HG03280 (cell line): ENCODE results near the gene SMG6.
"Not testable (repeated sequence)": the region's sequence is repeated elsewhere in the genome, so short reads cannot be mapped to it uniquely, and the experiment has no call there.

ENCODE experiments used
- ATAC-seq: cut with Tn5 transposase; IDR thresholded peaks from one replicate; pipeline ENCODE4 v1.9.1; 2021; ENCODE audit warnings: mild to moderate bottlenecking, moderate library complexity; ENCODE audit not compliant: unreplicated experiment

Gene SMG6

GRCh38 chr17:2309338-2310154 is 6.0 kb upstream of the SMG6 start:
- no peak for ATAC-seq

GRCh38 chr17:2304931-2305330 is 1.3 kb upstream of the SMG6 start:
- no peak for ATAC-seq

DNA sequence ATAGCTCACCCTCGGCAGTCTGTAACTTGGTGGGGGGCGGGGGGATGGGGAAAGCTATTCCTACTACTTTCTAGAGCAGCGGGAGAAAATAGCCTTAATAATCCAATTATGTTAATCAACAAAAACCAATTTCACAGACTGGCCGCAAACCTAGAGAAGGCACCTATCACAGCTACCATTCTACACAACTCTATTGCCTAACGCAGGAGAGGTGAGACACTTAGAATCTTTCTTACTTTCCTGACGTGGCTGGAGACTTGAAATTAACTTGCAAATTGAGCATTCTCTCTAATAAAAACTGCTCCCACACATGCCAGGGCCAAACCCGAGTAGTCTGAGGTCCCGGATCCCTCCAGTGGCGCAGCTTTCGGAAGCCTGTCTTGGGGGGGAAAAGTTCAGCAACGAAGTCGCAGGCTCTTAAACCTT is 794 bp downstream of the SMG6 start:
- no peak for ATAC-seq

DNA sequence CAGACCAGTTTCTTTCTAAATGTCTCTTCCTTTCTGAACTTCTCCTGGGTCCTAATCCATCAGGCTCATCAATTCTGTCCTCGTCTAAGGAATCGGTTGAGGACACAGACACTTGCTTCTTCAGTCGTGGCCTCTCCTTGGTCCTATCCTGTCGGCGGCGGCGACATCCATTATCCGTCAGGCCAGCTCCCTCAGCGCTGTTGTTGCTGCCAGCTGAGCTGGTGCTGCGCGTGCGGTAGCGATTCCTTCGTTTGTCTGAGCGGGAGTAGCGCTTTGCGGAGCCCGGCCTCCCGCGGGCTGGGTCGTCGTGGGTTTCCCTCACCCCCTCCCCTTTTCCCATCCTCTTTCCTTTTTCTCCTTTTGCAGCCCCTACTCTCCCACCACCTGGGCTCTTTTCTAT is 3.8 kb downstream of the SMG6 start:
- ATAC-seq: no peak

DNA sequence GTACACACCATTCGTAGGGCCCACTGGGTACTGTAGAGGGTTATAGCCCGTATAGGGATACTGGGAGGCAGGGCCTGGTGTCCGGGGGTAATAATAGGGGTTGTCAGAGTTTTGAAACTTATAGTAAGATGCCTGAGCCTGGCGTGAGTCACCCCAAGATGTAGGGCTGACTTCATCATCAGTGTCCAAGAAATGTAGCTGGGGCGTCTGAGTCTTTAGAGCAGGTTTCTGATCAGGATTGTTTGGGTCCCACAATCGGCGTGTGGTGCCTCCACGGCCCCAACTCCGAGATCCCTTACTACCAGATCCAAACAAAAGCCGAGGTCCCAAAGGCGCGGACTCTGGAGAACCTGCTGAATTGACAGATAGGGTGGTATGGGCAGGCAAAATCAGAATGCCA is 4.4 kb downstream of the SMG6 start:
- no peak for ATAC-seq

- ATAC-seq: no peak
Measured at GRCh38 chr17:2297023-2297422, 6.6 kb downstream of the SMG6 start.

GRCh38 chr17:2295575-2295974 is 8.0 kb downstream of the SMG6 start:
- ATAC-seq: no peak

DNA sequence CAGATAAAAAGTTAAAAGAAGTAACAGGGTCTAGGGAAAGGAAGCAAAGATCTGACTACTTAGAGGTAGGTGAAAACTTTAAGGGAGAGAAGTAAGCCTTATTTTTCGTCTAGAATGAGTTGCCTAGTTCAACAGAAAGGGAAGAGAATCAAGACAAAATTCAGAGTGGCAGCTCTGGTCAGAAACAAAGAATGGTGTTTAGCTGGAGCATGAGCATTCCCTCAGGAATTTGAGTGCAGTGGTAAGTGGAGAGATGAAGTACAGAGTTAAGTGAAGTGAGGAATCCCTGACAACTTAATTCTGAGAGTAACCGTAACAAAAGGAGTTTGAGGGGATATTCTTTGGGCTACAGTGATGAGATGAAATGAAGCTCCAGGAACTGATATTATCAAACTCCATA is 11.5 kb downstream of the SMG6 start:
- no peak for ATAC-seq

- no peak for ATAC-seq
Measured at GRCh38 chr17:2289878-2290478, 13.6 kb downstream of the SMG6 start.

DNA sequence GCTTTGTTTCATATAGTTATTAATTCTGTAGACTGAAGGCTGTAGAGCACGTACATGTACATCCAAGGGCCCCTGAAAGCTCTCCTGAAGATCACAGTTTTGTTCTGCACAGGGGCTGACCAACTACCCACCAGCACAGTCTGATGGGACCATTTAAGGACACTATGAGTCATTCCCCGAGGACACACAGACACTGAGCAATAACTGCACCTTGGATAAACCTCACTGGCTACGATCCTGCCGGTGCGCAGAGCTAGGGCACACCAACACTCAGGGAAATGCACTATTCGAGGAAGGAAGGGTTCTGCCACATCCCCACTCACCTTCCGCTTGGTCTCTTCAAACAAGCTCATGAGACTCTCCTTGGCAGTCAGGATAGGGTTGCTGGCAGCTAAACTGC is 20.3 kb downstream of the SMG6 start:
- ATAC-seq: no peak

DNA sequence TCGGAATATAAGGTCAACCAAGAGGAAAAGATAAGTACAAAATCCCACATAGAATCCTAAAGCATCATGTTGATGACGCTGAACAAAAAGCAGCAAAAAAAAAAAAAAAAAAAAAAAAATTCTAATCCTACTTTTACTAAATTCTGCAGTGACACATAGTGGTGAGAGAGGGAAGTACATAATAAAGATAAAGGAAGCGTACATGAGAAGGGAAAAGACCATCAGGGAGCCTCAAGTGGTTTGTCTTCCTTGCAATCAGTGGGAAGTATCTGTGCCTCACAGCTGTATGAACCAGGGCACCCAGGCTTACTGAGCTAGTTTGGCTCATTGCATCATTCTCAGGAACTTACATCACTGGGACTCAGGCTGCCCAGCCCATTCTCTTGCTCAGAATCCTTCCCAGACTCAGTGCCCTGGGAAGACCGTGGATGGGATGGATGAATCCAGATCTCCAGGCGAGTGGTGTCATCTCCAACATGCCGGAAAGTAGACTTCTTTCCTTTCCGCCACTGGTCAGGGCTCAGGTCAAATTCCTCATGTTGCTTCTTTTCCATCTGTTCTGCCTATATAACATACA is 21.2 kb downstream of the SMG6 start:
- ATAC-seq: no peak

DNA sequence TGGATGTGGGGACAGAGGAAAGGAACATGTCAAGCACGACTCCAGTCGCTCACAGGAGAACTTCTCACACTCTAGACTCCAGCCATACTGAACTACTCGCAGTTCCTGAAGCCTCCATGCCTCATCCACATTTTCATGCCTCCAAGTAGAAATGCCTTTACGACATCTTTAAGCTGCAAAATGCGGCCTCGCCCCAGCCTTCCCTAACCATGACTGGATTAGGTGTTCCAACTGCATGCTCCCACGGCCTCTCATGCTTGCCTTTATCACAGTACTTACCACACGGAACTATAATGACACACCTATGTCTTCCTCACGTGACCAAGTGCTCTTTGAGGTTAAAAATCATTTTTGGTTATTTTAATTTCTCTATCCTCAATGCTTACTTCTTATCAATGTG is 23.9 kb downstream of the SMG6 start:
- ATAC-seq: no peak

GRCh38 chr17:2277429-2278170 is 26.0 kb downstream of the SMG6 start:
- no peak for ATAC-seq

GRCh38 chr17:2275722-2276121 is 27.9 kb downstream of the SMG6 start:
- ATAC-seq: no peak

DNA sequence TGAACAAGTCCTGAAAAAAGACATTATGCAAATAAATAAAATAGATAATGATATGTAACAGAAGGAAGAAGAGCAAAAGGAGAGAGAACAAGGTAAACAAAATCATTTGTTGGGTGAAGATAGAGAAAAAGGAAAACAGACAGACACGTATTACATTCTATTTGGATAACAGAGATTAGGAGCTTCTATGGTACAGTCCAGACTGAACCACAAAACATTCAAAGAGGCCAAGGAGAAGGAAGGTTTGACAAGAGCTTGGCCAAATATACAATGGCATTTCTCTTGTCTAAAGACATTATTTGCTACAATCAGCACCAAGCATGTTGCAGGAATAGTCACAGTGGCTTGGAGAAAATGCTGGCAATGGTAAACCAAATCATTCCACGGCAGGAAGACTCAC is 29.2 kb downstream of the SMG6 start:
- ATAC-seq: no peak

GRCh38 chr17:2271985-2272702 is 31.4 kb downstream of the SMG6 start:
- ATAC-seq: no peak

DNA sequence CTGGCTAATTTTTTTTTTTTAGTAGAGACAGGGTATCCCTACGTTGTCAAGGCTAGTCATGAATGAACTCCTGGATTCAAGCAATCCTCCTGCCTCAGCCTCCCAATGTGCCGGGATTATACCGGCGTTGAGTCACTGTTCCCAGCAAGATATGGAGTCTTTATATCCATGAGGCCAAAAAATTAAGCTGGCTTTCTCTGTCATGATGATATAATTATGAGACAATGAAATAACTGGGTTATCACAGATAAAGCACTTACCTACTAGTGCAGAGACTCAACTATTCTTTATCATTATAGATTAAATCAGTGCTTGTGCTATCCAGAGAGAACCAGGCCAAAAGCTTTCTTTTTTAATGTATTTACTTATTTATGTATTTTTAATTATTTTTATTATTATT is 36.2 kb downstream of the SMG6 start:
- ATAC-seq: no peak

DNA sequence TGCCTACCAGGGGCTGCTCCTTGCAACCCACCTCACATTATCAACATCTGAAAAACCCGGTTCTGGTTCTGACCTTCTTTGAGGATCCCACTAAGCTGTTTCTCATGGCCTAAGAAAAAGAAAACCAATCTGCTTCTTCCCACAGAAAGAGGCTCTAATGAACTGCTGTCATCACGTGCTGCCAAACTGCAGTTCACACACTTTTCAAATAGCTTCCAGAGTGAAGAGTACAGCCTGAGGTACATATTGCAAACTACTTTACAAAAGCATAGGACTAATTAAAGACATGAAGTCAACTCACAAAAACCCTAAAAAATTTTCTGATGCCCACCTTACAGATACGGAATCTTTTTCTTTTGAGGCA is 36.7 kb downstream of the SMG6 start:
- peak; percentile 10 for ATAC-seq

- peak; percentile 73 for ATAC-seq
Measured at GRCh38 chr17:2266045-2266864, 37.3 kb downstream of the SMG6 start.

DNA sequence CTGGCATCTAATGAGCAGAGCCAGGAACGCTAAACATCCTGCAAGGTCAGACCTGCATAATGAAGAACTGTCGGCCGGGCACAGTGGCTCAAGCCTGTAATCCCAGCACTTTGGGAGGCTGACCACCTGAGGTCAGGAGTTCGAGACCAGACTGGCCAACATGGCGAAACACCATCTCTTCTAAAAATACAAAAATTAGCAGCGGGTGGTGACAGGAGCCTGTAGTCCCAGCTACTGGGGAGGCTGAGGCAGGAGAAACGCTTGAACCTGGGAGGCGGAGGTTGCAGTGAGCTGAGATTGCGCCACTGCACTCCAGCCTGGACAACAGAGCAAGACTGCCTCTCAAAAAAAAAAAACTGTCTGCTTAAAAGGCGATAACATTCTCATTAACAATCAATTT is 38.4 kb downstream of the SMG6 start:
- not testable (repeated sequence) for ATAC-seq
